Measurements from ENCODE around the gene NEUROD4.

NEUROD4 gene

DNA sequence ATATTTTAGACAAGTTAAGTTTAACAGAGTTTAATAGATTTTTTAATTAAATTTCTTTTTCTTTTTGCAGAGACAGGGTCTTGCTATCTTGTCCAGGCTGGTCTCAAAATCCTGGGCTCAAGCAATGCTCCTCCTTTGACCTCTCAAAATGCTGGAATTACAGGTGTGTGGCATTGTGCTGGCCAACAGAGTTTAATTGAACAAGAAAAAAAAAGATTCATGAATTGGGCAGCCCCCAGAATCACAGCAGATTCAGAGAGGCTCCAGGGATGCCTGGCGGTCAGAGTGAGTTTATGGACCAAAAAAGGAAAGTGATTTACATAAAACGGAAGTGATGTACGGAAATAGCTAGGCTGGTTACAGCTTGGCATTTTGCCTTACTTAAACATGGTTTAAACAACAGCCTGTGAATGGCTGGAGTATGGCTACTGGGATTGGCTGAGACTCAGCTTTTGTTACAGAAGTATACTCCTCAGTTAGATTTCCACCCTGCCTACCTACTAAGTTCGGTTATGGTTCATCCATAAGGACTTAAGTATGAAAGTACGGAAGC, 20.7 kb upstream of the NEUROD4 start:
- no peak for DNase-seq

DNA sequence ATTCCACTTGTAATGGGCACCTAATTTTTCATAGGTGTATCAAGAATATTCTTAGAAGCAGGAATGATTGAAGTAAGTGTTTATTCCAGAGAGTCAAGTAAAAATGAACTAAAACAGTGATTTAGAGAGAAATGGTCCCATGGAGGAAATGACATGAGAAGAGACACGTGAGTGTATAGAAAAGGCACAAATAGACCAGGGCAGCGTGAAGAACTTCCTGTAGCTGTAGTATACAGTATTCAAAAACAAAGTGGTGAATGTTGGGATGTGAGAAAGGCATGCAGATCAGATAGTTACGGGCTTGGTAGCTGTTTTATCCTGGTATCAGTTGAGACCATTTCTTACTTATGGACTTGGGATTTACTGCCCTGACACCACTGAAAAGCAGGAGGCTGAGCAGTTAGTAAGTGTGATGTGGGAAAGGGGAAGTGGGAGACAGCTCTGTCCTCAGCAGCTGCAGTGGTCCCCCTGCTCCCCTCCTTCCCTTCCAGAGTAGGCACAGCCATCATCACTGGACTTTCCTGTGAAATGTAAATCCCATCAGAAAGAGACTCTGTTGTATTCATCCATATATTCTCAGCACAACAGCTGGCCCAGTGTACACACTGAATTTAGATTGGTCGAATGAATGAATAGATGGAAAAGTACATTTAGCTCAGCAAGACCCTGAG, 18.4 kb upstream of the NEUROD4 start:
- no peak for DNase-seq

DNA sequence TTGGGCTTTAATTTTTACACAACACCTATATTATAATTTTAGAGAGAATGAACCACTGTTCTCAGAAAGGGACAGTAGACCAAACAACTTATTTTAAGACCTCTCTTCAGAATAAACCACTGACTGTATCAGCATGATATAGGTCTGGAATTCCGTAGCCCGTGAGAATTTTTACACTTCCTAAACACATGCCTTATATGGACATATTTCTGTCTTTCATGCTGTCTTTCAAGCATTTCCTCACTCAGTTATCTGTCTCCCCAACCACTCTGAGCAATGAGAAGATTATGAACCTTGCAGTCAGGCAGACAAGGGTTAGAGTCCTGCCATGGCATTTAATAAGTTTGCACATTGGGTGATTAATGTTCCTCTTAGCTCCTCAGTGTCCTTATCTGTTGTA, 17.4 kb upstream of the NEUROD4 start:
- DNase-seq = no peak

DNA sequence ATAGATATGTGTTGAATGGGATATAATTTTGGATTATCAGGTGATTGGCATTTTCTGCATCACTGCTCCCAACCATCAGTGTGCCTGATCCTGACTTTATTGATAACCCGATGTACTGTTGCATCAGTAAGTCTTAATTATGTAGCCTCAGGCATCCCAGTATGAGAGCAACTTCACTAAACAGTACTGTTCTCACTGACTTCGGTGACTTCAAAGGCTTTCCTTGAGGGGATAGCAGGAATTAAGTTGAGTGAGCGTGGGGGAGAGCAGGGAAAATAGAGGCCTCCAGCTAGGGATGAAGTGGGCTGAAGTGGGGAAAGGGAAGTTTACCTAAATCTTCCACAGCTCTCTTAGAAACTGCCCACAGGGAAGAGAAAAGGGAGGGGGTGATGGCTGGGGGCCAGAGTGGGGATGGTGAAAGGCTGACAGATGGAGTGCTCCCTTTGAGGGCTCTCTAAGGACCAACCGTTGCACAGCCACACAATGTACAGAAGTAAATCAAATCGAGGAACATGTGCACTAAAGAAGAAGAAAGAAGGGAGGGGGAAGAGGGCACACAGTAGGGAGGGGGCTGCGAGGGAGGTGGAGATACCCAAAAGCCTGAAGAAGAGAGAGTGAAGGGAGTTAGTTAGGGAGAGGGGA, 10.7 kb upstream of the NEUROD4 start:
- DNase-seq = no peak

DNA sequence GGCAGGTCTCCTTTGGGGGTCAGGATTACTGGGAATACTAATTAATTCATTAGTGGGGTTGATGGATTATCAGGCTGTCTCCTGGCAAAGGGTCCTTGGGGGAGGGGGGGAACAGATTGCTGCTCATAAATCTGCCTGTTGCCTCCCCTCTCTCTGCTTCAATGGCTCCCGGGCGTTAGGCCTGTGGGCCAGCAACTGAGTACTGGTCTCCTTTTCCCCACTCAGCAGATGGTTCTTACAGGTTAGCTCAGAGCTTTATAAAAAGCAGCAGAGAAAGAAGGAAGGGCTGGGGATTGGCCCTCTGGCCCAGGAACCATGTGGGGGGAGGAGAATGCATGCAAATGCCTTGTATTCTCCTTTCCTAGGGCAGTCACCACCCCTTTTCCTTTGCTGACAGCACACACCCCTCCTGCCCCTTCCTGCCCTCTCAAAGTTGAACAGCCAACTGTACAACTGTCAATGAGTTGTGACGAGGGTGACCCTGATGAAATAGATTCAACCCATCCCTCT, 2.3 kb upstream of the NEUROD4 start:
- DNase-seq = no peak

DNA sequence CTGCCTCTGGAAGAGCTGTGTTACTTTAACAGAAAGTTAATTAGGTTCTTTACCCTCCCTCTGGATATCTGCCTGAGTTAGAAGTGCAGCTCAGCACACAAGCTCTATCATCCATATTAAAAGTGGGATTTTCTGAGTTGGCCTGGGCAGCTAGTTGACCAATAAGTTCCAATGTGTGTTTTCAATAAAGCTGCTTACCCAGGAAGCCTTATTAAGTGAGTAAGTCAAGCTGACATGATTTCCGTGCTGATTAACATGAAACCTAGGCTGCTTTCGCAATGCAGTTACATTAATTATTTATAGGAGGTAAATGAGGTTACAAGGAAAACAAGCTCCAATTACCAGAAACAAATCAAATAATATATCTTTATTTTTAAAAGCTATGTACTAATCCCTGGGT, 4.8 kb downstream of the NEUROD4 start:
- no peak for DNase-seq

DNA sequence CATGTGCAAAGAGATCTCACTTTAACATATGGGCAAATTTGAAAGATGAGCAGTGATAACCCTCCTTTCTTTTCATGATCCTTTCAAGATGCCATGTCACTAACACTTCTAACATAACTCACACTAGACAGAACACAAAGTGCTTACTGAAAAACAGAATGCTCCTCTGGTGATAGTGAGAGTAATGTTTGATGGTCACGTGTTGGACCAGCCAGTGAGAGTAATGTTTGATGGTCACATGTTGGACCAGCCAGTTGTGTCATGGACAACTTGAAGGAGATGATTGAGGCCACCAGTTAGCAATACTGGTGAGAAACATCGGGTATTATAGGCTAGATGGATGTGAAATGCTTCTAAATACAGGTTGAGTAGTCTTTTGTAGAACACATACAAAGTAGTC, 5.7 kb downstream of the NEUROD4 start:
- DNase-seq = no peak

DNA sequence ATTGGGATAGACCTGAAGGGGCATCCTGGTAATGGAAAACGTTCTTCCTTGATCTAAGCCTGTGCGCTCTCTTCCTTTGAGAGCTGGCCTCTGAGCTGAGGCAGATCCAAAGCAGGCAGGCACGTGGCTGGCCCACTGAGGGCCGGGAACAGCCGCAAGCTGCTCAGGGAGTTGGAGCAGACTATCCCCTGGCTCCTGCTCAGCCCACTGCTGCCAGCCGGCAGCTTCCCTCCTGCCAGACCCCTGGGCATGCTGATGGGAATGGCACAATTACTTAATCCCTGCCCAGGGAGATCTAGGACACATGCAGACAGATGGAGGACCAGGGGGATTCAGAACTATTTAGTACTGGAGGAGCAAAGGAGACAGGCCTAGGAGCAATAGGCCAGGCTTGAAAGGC, 14.4 kb downstream of the NEUROD4 start:
- DNase-seq = no peak

DNA sequence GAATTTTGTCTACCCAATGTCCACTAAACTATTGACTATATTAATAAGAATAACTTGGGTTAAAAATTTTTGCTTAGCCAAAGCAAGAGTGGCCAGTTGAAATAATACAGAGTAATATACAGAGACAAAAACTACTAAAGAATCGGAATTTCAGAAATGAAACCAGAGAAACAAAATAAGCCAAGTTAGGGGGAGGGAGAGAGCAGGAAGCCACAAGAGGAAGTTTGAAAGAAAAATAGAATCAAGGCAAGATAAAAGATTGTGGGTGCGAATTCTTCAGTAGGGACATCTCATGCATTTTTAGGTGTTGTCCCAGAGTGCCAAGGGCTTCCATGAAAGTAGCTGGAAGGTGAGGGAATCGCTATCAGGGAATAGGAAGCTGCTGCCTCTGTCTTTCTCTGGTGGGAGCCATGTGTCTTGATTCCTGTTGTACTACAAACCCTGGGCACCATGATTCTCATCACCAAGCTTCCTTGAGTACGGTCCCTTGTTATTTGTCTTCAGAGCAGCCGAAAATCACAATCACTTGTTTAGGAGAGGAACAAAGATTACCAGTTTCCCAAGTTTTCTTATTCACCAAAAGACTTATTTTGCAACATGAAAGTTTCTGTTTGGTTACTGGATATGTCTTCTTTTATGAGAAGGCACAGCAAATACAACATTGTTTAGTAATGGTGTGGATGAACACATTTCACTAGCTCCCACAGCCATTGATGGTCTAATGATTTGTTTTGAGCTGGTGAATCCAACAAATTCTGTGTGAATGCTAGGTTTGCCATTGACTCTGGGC, 16.7 kb downstream of the NEUROD4 start:
- no peak for DNase-seq

DNA sequence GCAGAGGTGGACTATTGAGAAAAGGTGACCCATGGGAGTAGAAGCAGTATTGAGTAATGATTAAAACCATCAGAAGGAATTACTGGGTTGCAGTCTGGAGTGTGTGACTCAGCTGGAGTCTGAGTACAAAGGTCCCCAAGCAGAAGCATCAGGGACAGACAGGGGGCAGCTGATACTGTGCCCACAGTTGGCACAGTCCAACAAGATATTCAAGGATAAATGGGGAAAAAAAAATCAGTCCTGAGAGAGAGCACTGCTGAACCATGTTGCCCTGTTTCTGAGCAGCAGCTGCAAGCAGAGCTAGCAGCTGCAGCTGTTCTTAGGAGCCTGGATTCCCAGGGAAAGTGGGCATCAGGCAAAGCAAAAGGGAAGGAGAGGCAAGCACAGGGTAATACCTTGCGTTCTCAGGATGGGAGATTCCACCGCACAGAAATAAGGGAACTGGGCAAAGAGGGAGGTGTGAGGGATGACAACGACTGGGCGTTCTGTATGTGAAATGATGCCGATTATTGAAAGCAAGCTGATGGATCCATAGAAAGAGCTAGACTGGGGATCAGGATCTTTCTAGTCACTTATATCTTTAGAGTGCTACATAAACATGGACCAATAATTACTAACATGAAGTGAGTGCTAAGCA, 17.7 kb downstream of the NEUROD4 start:
- DNase-seq = no peak

DNA sequence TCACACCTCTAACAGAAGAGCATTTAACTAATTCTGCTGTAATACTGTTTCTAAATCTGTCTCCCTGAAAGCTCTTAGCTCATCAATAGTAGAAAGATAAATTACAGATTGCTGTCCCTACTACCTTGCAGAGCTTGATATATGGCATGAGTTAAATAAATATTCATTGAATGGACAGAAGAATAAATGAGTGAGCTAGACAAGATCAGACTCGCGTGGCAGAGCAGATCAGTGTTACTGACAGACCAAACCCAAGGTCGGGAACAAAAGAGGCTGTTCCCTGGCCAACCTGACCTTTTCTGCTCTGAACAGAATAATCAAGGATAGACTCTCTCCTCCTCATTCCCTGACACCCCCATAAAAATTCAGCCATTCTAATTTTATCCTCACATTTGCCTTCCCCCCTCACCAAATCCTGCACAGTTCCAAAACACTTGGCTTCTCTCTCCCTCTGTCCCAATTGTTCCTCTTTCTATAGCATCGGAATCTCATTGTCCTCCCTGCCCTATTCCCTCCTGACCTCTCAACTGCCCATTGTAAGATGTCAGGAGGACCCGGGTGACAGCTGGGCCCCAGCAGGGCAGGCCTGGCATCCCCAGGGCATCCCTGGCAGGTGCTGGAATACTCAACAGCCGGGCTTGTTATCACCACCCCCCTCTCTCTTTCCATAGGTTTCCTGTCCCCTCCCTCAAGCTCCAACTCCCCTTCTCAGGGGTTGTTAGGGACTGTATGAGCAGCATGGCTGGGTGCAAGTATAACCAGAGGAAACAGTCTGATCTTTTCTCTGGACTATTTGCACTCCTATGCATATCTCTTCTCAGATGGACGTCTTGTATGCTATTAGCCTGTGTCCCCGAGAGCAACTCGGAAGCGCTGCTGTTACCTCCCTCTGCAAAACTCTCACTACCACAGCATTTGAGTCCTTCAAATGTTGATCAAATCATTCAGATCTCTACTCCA, 19.9 kb downstream of the NEUROD4 start:
- no peak for DNase-seq

DNA sequence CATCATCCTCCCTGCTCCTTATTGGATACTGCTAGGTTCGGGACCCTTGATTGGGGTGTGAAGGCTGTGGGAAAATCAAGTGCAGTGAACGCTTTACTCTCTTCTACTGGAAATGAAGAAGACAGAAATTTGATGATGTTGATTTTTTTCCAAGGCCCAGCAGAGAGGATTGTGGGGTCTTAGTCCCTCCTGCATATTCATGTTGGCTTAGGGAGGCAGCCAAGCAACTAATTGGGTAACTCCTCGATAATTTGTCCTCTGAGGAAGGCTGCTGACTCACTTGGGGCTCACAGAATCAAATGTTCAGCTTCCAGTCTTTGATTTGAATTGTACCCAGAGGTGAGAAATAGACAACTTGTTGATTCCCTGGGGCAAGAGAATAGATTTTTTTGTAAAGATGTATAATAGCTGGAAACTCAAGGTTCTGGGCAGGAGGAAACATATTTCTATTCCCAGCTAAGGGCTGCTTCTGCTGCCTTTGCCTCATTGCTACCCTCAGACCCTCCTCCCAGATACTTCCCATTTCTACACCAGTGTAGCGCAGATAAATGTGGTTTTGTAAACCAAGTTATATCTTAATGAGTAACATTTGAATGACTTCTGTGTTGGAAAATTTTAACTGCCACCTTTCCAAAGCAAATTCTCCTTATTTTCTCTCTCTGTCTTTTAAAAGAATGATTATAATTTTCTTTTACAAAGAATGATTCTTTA, 21.7 kb downstream of the NEUROD4 start:
- DNase-seq = no peak

DNA sequence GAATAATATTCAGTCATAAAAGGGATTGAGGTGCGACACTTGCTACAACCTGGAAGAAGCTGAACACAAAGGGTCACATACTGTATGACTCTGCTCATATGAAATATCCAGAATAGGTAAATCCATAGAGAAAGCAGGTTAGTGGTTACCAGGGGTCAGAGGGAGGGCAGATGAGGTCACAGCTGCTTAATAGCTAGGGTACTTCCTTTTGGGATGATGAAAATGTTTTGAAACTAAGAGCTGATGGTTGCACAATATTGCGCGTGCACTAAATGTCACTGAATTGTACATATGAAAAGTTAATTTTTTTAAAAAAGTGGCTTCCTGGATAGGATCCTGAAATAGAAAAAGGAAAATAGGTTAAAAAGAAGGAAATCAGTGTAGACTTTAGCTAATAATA, 23.8 kb downstream of the NEUROD4 start:
- DNase-seq = no peak

DNA sequence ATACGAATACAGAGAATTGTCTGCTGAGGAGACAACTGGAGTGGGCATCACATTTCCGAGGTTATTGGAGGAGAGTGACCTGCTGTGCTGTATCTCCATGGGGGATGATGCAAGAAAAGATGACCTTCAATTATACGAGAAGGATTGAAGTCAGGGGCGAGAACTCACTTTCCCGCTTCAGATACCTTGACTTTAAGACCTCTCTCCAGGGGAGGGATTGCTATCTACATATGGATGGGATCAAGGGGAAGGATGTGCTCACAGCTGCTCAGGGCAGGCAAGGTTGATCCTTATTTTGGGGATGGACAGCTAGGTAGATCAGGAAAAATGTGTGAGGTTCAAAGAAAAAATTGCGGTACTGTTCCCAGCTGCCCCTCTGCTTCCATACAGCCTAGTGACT, 24.4 kb downstream of the NEUROD4 start:
- DNase-seq = no peak

DNA sequence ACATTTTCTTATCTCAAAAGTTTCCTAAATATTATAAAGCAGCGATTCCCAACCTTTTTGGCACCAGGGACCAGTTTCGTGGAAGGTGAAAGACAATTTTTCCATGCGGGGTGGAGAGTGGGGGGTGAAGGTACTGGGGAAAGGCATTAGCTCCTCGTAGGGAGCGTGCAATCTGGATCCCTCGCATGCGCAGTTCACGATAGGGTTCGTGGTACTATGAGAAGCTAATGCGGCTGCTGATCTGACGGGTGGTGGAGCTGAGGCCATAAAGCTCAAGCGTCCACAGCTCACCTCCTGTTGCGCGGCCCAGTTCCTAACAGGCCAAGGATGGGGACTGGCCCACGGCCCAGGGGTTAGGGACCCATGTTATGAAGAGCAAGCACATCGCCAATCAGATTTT, 29.9 kb downstream of the NEUROD4 start:
- DNase-seq = no peak

DNA sequence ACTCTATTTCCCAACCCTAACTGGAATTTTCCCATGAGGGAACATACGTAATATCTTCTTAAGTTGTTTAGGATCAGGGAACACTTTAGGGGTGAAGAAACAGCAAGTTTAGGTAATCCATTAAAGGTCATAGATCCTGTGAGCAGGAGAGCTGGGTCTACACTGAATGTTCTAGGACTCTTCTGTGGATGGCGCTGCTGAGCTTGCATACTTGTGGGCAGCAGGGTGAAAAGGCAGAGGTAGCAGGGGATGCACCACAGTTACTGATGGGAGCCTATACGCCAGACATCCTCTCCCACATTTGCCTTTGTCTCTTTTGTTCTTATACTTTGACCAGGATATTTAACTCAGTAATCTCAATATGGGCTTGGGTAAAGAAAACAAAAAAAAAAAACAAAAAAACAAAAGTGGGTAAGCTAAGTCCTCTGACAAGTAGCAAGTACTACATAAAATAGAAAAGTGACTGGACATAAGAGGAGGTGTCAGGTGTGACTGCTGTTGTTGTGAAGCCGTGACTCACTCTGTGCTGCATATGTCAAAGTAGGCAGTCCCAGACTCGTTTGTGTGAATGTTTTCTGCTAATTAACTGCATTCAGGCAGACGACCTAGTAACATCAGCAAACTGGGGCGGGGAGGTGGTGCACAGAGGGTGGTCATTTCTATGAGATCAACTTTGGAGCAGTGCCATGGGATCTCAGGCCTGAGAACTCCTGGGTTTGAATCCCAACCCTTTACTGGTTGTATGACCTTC, 31.6 kb downstream of the NEUROD4 start:
- DNase-seq = no peak

DNA sequence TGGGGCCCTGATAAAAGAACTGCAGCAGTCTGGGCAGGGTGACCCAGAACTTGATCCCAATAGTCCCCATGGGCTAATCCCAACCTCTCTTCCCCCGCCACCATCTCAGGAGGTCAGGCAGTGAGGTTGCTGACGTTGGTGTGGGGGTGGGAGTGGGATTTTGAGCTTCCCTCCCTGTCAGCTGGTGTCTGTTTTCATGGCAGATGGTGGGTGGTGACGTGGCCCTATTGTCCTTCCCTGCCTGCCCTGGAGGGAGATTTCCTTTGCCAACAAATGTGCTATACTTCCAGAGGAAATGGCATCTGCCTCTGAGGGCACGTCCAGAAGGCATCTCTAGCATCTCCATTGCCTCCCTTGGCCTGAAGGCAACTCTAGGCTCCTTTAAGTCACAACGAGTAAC, 37.7 kb downstream of the NEUROD4 start:
- no peak for DNase-seq

DNA sequence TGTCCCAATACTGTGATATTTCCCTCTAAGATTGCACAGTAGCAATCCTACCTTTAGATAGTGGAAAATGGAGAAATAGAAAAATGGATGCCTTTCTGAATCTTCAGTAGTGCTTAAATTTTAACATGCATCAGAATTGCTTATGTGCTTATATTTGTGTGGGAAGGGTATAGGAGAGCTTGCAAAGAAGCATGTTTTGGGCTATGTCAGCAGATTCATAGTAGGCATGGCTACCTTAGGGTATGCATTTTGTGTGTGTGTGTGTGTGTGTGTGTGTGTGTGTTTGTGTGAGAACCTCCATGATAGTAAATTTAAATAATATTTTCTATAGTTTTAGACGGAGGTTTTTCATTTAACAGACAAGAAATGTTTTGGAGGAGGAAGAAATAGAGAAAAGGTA, 38.3 kb downstream of the NEUROD4 start:
- no peak for DNase-seq

DNA sequence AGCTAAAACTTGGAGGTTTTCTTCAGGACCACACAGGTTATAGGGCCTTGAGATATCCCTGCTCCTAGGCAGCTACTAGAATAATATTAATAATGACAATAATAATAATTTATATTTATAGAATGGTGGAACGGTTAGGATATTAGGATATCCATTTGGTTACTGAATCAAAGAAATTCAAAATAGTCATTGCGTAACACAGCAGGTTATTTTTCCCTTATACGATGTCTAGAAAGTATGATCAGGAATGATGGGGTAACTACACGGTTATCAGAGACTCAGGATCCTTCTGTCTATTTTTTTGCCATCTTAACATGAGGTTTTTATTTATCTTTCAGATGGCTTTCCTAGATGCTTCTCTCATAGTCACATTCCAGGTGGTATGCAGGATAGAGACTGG, 39.0 kb downstream of the NEUROD4 start:
- DNase-seq = no peak

DNA sequence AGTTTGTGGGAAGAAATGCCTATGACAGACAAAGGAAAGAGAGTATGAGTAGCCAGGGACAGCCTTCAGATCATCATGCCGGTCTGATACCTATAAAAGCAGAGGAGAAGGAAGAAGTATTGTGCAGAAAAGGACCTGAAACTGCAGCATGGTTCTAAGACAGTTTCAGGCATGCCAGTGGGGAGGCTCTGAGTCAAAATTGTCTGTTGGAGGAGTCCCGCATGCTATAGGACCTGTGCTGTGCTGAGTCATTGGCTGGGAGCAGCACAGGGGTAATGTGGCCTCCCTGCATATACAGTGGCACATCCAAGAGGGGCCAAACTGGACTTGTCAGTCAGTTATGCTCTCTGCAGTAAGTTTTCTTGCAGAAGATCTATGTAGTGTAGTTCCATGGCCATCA, 40.7 kb downstream of the NEUROD4 start:
- no peak for DNase-seq

DNA sequence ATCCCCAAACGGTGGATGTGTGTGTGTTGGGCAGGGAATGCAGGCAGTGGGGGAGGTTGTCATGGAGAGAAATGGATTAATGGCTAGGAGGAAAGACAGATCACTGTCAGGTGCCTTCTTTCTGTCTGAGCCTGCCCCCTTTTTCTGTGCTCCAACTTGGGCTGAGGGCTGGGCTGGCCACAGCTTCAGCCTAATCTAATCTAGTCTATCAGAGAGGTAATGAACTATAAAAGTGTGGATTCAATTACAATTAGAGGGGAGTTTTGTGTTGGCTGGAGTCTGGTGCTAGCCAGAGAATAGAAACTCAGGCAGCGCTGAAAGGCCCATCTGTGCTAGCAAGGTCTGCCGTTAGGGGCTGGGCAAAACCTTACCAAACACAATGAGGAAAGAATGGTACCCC, 41.2 kb downstream of the NEUROD4 start:
- no peak for DNase-seq
